D341Med (cell line): ENCODE data around the gene ARHGAP10.

ENCODE experiments used
- DNase-seq: peaks from one replicate; pipeline ENCODE4 v3.0.0; 2012; ENCODE audit warnings: low spot score

Gene ARHGAP10

GRCh38 chr4:147770831-147771230, 38.9 kb downstream of the ARHGAP10 start:
- DNase-seq: no peak

- DNase-seq: no peak
Measured at GRCh38 chr4:147772056-147772455, 40.2 kb downstream of the ARHGAP10 start.

GRCh38 chr4:147772459-147772969, 40.6 kb downstream of the ARHGAP10 start:
- no peak for DNase-seq

- no peak for DNase-seq
Measured at GRCh38 chr4:147773261-147774184, 41.6 kb downstream of the ARHGAP10 start.

GRCh38 chr4:147776716-147777115, 44.8 kb downstream of the ARHGAP10 start:
- no peak for DNase-seq

GRCh38 chr4:147777456-147778091, 45.7 kb downstream of the ARHGAP10 start:
- no peak for DNase-seq

GRCh38 chr4:147778942-147779341, 47.1 kb downstream of the ARHGAP10 start:
- DNase-seq: no peak

- DNase-seq: no peak
Measured at GRCh38 chr4:147779451-147779850, 47.6 kb downstream of the ARHGAP10 start.

- no peak for DNase-seq
Measured at GRCh38 chr4:147780137-147780777, 48.4 kb downstream of the ARHGAP10 start.

- DNase-seq: no peak
Measured at GRCh38 chr4:147782087-147782781, 50.3 kb downstream of the ARHGAP10 start.

GRCh38 chr4:147785129-147785528, 53.2 kb downstream of the ARHGAP10 start:
- no peak for DNase-seq

GRCh38 chr4:147786031-147786430, 54.1 kb downstream of the ARHGAP10 start:
- DNase-seq: no peak

GRCh38 chr4:147786531-147786930, 54.6 kb downstream of the ARHGAP10 start:
- no peak for DNase-seq

GRCh38 chr4:147787204-147787603, 55.3 kb downstream of the ARHGAP10 start:
- DNase-seq: no peak

GRCh38 chr4:147788791-147789190, 56.9 kb downstream of the ARHGAP10 start:
- no peak for DNase-seq

GRCh38 chr4:147789596-147789995, 57.7 kb downstream of the ARHGAP10 start:
- DNase-seq: no peak

GRCh38 chr4:147790412-147790811, 58.5 kb downstream of the ARHGAP10 start:
- DNase-seq: no peak

GRCh38 chr4:147791341-147791740, 59.5 kb downstream of the ARHGAP10 start:
- no peak for DNase-seq

- no peak for DNase-seq
Measured at GRCh38 chr4:147791865-147792264, 60.0 kb downstream of the ARHGAP10 start.

- no peak for DNase-seq
Measured at GRCh38 chr4:147793569-147794313, 61.9 kb downstream of the ARHGAP10 start.

- no peak for DNase-seq
Measured at GRCh38 chr4:147794314-147794680, 62.4 kb downstream of the ARHGAP10 start.
